OCI-LY3 (cell line): ENCODE measurements around the gene TESMIN.

Experiments used
- H2AFZ ChIP-seq: fragments of 200-600, 300-600 bp; shearing (Covaris generic); 2 replicates; pipeline ENCODE4 v1.6.0; 2014; ENCODE audit warnings: antibody characterized with exemption, low read depth, low read length
- H3K27ac ChIP-seq: fragments of 200-600, 300-600 bp; sonication (generic); 2 replicates; pipeline ENCODE4 v1.5.1; 2014; ENCODE audit warnings: mild to moderate bottlenecking, low read length, moderate library complexity, mixed read lengths
- H3K27me3 ChIP-seq: fragments of 200-600, 300-600 bp; sonication (generic); 2 replicates; pipeline ENCODE4 v1.6.1; 2014; ENCODE audit warnings: low read depth, low read length, mixed read lengths
- H3K36me3 ChIP-seq: fragments of 200-600, 300-600 bp; sonication (generic); replicated peaks from 2 replicates; pipeline ENCODE3; 2014; ENCODE audit warnings: low read depth, low read length, mixed read lengths
- H3K4me1 ChIP-seq: fragments of 300-600, 200-600 bp; sonication (generic); 2 replicates; pipeline ENCODE4 v1.6.1; 2014; ENCODE audit warnings: low read length, mixed read lengths
- H3K4me2 ChIP-seq: fragments of 200-600, 300-600 bp; sonication (generic); 2 replicates; pipeline ENCODE4 v1.6.1; 2014; ENCODE audit warnings: low read length, mixed read lengths
- H3K4me3 ChIP-seq: fragments of 300-600, 200-600 bp; sonication (generic); 2 replicates; pipeline ENCODE4 v1.5.1; 2014; ENCODE audit warnings: antibody characterized with exemption, mild to moderate bottlenecking, low read length, moderate library complexity
- H3K79me2 ChIP-seq: fragments of 300-600, 200-600 bp; shearing (Covaris generic); 2 replicates; pipeline ENCODE4 v1.6.1; 2014; ENCODE audit warnings: mild to moderate bottlenecking, low read length, mixed read lengths
- H3K9ac ChIP-seq: fragments of 300-600, 200-600 bp; shearing (Covaris generic); 2 replicates; pipeline ENCODE4 v1.6.0; 2014; ENCODE audit warnings: mild to moderate bottlenecking, low read length, moderate library complexity
- H3K9me3 ChIP-seq: fragments of 200-600, 300-600 bp; shearing (Covaris generic); 2 replicates; pipeline ENCODE4 v1.6.1; 2014; ENCODE audit warnings: low read length, mixed read lengths; ENCODE audit not compliant: insufficient read depth
- H4K20me1 ChIP-seq: fragments of 200-600, 300-600 bp; sonication (generic); 2 replicates; pipeline ENCODE4 v1.6.1; 2016; ENCODE audit warnings: low read length, mixed read lengths; ENCODE audit not compliant: insufficient read depth
- CTCF ChIP-seq: fragments of 200-600, 300-600 bp; sonication (generic); IDR thresholded peaks from 2 replicates; pipeline ENCODE4 v1.5.1; 2014; ENCODE audit warnings: antibody characterized with exemption, low read length, low read depth
- EZH2phosphoT487 ChIP-seq: fragments of 200-600 bp; shearing (Covaris generic); IDR thresholded peaks from 2 replicates; pipeline ENCODE4 v1.6.1; 2018; ENCODE audit warnings: antibody characterized with exemption, mixed run types, low read depth

TESMIN gene

GRCh38 chr11:68691402-68691784 is 59.9 kb downstream of the TESMIN start:
- no peaks in the 10 kb centered on the region for H3K4me1 ChIP-seq
- no peak overlapping the region for H3K4me2 ChIP-seq
- H3K4me3 ChIP-seq: no peak overlapping the region
- no peaks in the 10 kb centered on the region for H3K36me3 ChIP-seq
- H3K9ac ChIP-seq: no peak overlapping the region
- no peak overlapping the region for H2AFZ ChIP-seq
- TF ChIP-seq CTCF (peak; percentile 6; the same call in 1 of the 2 replicates), EZH2phosphoT487 (no peak)
- H4K20me1 ChIP-seq: no peaks in the 10 kb centered on the region
- H3K27me3 ChIP-seq: peaks cover 31% of the 10 kb centered on the region; the same call in 1 of the 2 replicates
- H3K9me3 ChIP-seq: no peaks in the 10 kb centered on the region
- H3K27ac ChIP-seq: no peak overlapping the region
- H3K79me2 ChIP-seq: no peaks in the 10 kb centered on the region

GRCh38 chr11:68690671-68691401 is 60.5 kb downstream of the TESMIN start:
- no peaks in the 10 kb centered on the region for H3K79me2 ChIP-seq
- H3K9me3 ChIP-seq: no peaks in the 10 kb centered on the region
- no peak overlapping the region for H2AFZ ChIP-seq
- TF ChIP-seq CTCF: peak; percentile 39
- TF ChIP-seq EZH2phosphoT487: no peak
- no peaks in the 10 kb centered on the region for H3K4me1 ChIP-seq
- H4K20me1 ChIP-seq: no peaks in the 10 kb centered on the region
- no peak overlapping the region for H3K4me3 ChIP-seq
- H3K9ac ChIP-seq: no peak overlapping the region
- H3K27me3 ChIP-seq: peaks cover 29% of the 10 kb centered on the region; the same call in 1 of the 2 replicates
- H3K4me2 ChIP-seq: no peak overlapping the region
- H3K36me3 ChIP-seq: no peaks in the 10 kb centered on the region
- no peak overlapping the region for H3K27ac ChIP-seq

GRCh38 chr11:68689737-68690625 is 61.3 kb downstream of the TESMIN start:
- no peak for TF ChIP-seq EZH2phosphoT487
- no peak for TF ChIP-seq CTCF
- Histone ChIP-seq H3K4me2 (no peak overlapping the region), H3K79me2 (no peaks in the 10 kb centered on the region), H3K4me3 (no peak overlapping the region), H3K27ac (no peak overlapping the region), H3K36me3 (no peaks in the 10 kb centered on the region), H3K4me1 (no peaks in the 10 kb centered on the region), H4K20me1 (no peaks in the 10 kb centered on the region), H3K9me3 (no peaks in the 10 kb centered on the region), H3K27me3 (peaks cover 21% of the 10 kb centered on the region; the same call in 1 of the 2 replicates), H2AFZ (no peak overlapping the region), H3K9ac (no peak overlapping the region)

- Histone ChIP-seq H3K27ac (no peak overlapping the region), H3K4me2 (no peak overlapping the region), H3K9me3 (no peaks in the 10 kb centered on the region), H3K36me3 (no peaks in the 10 kb centered on the region), H3K79me2 (no peaks in the 10 kb centered on the region), H3K27me3 (peaks cover 17% of the 10 kb centered on the region; the same call in 1 of the 2 replicates), H2AFZ (no peak overlapping the region), H3K4me3 (no peak overlapping the region), H3K4me1 (no peaks in the 10 kb centered on the region), H4K20me1 (no peaks in the 10 kb centered on the region), H3K9ac (no peak overlapping the region)
- TF ChIP-seq EZH2phosphoT487 (no peak), CTCF (no peak)
These were observed 62.4 kb downstream of the TESMIN start for GRCh38 chr11:68688881-68689280.
